HG03045 (cell line): ENCODE data around the gene DIABLO.
"Not testable (repeated sequence)": the region's sequence is repeated elsewhere in the genome, so short reads cannot be mapped to it uniquely, and the experiment has no call there.

Source experiments
- ATAC-seq: cut with Tn5 transposase; IDR thresholded peaks from one replicate; pipeline ENCODE4 v1.9.1; 2021; ENCODE audit warnings: mild to moderate bottlenecking, moderate library complexity; ENCODE audit not compliant: unreplicated experiment

The DIABLO gene

DNA sequence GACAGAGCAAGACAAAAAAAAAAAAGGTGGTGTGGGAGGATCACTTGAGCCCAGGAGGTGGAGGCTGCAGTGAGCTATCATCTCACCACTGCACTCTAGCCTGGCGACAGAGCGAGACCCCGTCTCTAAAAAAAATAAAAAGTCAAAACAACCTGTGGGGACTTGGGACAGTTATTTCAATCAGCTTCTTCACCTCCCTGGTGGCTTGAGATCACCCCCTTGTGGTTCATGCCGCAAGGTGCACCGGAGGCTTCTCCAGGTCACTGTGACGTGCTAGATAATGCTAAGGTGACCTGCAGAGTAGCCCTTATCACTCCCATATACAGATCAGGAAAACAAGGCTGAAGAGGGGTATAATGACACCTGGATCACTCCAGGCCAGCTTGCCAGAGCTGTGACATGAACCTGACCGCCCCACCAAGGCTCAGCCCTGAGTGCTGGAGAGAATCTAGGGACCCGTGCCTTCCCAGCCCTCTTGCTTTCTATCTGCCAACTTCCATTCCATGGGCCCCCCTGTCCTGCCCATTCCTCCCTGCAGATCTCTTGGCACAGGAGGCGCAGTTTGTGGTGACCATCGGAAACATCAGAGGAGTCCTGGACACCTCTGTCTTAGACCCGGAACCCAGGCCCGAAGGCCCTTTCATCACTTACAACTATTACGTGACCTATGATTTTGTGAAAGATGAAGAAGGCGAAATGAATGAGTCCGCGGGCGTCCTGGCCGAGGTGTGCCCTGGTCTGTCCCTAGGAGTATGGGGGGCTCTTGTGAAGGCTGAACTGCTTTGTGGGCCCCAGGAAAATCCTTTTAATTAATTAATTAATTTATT lies 34.8 kb downstream of the DIABLO start:
- ATAC-seq: no peak

GRCh38 chr12:122189626-122190475 lies 36.0 kb downstream of the DIABLO start:
- no peak for ATAC-seq

GRCh38 chr12:122187466-122187865 lies 38.4 kb downstream of the DIABLO start:
- no peak for ATAC-seq

DNA sequence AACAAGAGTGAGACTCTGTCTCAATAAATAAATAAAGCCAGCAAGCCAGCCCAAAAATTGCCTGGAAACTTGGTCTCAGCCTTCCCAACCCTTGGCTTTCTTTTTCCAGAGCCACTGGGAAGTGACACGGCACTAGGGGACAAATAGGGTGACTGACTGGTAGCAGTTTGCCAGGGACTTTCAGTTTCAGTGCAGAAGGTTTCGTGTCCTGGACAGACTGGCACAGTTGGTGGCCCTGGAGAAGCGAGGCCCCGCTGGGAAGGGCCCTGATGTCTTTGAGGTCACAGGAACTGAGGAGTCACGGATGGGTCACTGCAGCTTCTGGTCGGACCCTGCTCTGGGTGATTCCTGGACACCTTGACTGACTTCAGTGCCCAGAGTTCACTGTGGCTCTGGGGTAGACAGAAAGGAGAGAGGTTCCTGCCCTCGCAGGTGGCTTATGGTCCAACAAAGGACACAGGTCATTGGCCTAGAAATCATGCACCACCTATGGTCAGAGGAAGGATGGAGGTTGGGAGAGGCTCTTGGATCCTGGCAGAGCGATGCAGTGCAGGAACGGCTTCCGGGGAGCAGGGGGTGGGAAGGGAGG lies 40.3 kb downstream of the DIABLO start:
- ATAC-seq: no peak

GRCh38 chr12:122185079-122185478 lies 40.8 kb downstream of the DIABLO start:
- no peak for ATAC-seq

DNA sequence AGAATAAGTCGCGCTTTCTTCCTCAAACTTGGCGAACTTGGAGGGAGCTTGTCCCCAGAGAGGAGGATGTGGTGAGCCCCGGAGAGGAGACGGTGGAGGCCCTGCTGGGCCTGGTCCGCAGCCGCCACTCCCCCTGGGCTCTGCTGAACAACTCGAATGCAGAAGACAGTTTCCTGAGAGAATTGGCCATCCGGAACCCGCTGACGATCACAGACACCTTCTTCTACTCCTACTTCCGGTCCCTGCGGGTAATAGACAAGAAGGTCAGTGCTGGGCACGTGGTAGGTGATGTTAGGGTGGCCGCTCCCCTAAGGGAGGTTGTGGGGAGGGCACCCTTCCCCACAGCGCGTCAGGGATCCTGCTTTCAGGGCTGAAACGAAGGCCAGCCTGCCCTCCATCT lies 41.3 kb downstream of the DIABLO start:
- no peak for ATAC-seq

GRCh38 chr12:122183588-122183940 lies 42.3 kb downstream of the DIABLO start:
- ATAC-seq: no peak

DNA sequence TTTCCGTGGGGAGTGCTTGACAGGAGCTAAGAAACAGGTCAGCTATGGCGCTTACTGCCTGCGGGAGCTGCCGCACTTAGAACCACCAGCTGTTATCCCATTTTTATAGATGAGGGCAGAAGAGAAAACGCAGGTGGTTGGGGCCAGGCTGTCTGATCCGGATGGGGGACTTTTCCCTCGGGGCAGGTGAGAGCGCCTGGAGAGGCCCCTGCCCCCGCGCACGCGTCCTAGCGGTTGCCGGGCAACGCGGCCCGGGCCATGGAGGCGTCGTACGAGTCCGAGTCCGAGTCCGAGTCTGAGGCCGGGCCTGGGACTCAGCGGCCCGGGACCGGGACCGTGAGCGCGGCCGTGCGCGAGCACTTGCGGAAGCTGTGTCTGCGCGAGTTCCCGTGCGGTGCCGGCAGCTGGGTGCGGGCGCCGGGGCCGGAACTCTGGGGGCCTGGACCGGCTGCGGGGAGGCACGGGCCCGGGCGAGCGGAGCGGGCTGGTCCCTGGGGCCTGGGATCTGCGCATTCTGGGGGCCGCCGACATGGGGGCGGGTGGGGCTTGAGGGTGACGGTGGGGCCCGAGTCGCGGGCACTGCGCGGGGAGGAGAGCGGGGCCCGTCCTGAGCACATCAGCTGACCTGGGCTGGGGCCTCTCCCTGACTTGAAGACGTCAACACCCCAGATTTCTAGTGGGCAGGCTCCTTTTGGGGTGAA lies 42.8 kb downstream of the DIABLO start, which contains the start of gene LRRC43:
LRRC43 (plus strand) TSS at position 237 of the 701 bp plus-strand sequence; CDS start at position 259, 22 bp downstream.
- no peak for ATAC-seq

- ATAC-seq: not testable (repeated sequence)
These were observed 49.4 kb downstream of the DIABLO start for GRCh38 chr12:122176473-122176872.

DNA sequence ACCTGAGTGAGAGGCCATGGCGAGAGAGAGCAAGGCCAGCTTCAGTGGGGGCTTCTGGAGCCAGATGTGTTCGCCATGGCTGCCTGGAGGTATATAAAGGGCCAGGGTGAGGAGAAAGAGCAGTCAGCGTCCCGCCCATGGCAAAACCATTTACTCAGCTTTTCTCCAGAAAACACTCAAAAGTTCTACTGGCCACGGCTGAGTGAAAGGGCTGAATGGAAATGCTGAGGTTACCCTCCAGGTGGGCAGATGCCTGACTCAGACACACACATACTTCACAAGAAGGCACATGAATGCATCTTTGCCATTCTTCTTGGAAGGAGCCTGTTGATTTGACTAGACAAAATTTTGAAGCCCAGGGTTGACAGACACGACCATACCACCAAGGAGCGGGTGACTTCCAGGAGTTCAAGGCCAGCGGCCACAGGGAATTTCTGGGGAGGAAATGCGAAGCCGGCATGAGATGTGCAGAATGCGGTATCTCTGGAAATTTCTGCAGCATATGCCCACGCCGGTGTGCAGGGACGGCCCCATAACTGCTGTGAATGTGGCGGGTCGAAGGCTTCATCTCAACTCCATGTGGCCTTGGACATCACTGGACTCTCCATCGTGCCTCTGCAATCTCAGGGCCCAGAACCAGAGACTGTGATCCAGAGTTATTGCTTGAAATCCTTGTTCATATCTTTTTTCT lies 51.6 kb downstream of the DIABLO start, which contains the start of gene IL31:
IL31 (minus strand) TSS at position 67 of the 691 bp plus-strand sequence; CDS start at position 18, 49 bp downstream.
- no peak for ATAC-seq

DNA sequence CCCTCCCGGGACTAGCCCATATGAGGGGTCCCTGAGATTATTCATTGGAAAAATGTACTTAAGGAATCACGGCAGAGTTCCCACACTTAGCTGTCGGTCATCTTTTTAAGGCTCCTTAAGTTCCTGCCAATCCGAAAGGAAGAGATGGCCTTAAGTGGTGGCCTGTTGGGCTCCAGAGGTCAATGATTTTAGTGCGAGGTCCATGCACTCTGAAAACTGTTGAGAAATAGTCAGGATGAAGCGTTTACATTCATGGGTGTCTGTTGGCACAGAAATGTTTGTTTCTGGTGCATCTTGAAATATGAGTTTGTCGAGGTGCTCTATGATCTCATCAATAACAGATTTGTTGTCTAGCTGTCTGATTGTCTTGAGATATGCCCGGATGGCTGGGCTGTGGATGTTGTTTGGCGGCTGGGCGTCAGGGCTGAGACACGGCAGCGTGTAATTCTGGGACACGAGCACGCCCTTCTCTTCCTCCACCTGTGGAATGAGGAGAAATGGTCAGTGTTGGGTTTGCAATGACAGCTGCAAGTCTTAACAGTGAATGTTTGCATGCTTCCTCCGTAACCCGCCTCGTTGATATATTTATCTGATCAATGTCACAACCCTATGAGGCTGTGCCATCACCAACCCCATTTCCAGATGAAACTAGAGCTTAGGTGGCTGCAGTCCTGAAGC lies 53.5 kb downstream of the DIABLO start:
- no peak for ATAC-seq

- no peak for ATAC-seq
These were observed 54.5 kb downstream of the DIABLO start for GRCh38 chr12:122171399-122171798.

DNA sequence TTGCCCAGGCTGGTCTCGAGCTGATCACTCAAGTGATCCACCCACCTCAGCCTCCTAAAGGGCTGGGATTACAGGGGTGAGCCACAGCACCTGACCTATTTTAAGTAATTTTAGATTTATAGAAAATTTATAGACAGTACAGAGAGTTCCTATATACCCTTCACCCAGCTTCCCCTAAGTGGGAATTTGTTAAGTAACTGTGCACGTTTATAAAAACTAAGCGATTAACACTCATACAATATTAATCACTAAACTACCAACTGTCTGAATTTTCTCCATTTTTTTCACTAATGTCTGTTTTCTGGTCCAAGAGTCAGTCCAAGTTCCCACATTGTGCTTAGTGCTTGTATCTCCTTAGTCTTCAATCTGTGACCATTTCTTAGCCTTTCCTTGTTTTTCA lies 57.4 kb downstream of the DIABLO start:
- ATAC-seq: no peak

DNA sequence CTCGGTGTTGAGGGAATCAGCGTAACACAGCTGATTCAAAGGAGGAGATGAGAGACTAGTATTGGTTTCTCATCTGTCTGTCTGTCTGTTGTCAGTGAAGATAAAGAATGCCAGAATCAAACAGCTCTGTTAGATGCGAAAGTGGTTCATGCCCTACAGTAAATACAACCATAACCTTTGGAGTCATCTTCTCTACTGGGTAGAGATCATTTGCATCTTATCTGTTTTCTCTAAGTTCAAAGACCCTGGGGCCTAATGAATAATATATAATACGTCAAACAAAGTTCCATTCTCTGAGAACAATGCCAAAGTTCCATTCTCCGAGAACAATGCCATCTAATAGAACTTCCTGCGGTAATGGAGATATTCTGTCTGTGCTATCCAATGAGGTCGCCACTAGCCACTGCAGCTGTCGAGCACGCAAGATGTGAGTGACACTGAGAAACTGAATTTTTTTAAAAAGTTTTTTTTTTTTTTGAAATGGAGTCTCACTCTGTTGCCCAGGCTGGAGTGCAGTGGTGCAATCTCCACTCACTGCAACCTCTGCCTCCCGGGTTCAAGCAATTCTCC lies 58.4 kb downstream of the DIABLO start:
- no peak for ATAC-seq

GRCh38 chr12:122166422-122167349 lies 59.2 kb downstream of the DIABLO start:
- peak; percentile 62 for ATAC-seq

GRCh38 chr12:122162976-122163375 lies 62.9 kb downstream of the DIABLO start:
- ATAC-seq: no peak

DNA sequence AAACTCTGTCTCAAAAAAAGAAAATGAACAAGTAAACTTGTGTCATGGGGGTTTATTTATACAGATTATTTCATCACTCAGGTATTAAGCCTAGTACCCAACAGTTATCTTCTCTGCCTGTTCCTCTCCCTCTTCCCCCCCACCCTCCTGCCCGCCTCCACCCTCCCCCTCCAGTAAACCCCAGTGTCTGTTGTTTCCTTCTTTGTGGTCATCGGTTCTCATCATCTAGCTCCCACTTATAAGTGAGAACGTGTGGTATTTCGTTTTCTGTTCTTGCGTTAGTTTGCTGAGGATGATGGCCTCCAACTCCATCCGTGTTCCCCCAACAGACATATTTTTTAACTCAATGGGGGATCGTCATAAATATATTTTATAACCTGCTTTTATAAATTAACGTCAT lies 64.2 kb downstream of the DIABLO start:
- no peak for ATAC-seq

DNA sequence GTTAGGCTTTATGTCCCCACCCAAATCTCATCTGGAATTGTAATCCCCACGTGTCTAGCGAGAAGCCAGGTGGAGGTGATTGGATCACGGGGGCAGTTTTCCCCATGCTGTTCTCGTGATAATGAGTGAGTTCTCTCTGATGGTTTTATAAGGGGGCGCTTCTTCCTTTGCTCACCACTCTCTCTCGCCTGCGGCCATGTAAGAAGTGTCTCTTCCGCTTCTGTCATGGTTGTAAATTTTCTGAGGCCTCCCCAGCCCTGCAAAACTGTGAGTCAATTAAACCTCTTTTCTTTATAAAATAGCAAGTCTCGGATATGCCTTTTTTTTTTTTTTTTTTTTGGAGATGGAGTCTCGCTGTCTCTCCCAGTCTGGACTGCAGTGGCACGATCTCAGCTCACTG lies 65.1 kb downstream of the DIABLO start:
- ATAC-seq: no peak
